Cortex of kidney (tissue), 1 donor: ENCODE data around the gene AVPR2.

ENCODE experiments used
- DNase-seq: peaks from one replicate; lab custom pipeline; 2025; lab: John Stamatoyannopoulos, UW

The AVPR2 gene

GRCh38 chrX:153952373-153953026, 48.0 kb downstream of the AVPR2 start:
- DNase-seq = no peak

- DNase-seq = no peak
Measured at GRCh38 chrX:153953342-153953830, 48.9 kb downstream of the AVPR2 start.

- no peak for DNase-seq
Measured at GRCh38 chrX:153953892-153954557, 49.6 kb downstream of the AVPR2 start.

GRCh38 chrX:153954558-153955227, 50.2 kb downstream of the AVPR2 start:
- no peak for DNase-seq

- no peak for DNase-seq
Measured at GRCh38 chrX:153955228-153955732, 50.8 kb downstream of the AVPR2 start.

- DNase-seq = no peak
Measured at GRCh38 chrX:153956044-153956907, 51.8 kb downstream of the AVPR2 start.
